K562 (cell line): Measurements from ENCODE around the gene CARD9. TPM values are rescaled to one million over a fixed set of nuclear protein-coding genes. Genes with fewer than 3 reads are reported as not detected.

Experiments
- ATF1 ChIP-seq, 2 experiments: fragments of 450-650 bp in 1 of 2; IDR thresholded peaks; 2 replicates each; pipeline ENCODE4 v1.6.1; 2016; ENCODE audit warnings: missing compliant biosample characterization in 1 of 2, missing genetic modification characterization in 1 of 2
- EHMT2 ChIP-seq: fragments of 450-650 bp; IDR thresholded peaks from 2 replicates; pipeline ENCODE4 v1.6.1; 2018; ENCODE audit warnings: antibody characterized with exemption
- GATA2 ChIP-seq: sonication (generic); formaldehyde crosslinking; IDR thresholded peaks from 2 replicates; pipeline ENCODE4 v1.4.0; 2020; ENCODE audit warnings: mild to moderate bottlenecking, missing genetic modification reagents
- GTF2A2 ChIP-seq: IDR thresholded peaks from 2 replicates; pipeline ENCODE4 v1.6.1; 2016; ENCODE audit warnings: mild to moderate bottlenecking, missing genetic modification characterization, missing compliant biosample characterization
- HNRNPK ChIP-seq: fragments of 200-400 bp; formaldehyde crosslinking; IDR thresholded peaks from one replicate; pipeline ENCODE4 v1.6.1; 2018; ENCODE audit warnings: mild to moderate bottlenecking, low read depth, low read length; ENCODE audit not compliant: poor library complexity, severe bottlenecking
- KAT2B ChIP-seq: IDR thresholded peaks from one replicate; pipeline ENCODE4 v1.6.1; 2012; ENCODE audit warnings: low read depth, mild to moderate bottlenecking, control low read depth, inconsistent platforms, low read length, moderate library complexity
- KDM2B ChIP-seq: fragments of 250-450 bp; sonication (Bioruptor Pico); IDR thresholded peaks from 2 replicates; pipeline ENCODE4 v1.8.0; 2021; ENCODE audit warnings: mild to moderate bottlenecking, moderate library complexity
- KLF16 ChIP-seq: IDR thresholded peaks from 2 replicates; pipeline ENCODE4 v1.6.1; 2016; ENCODE audit warnings: antibody characterized with exemption
- RHOXF2B ChIP-seq: fragments of 250-450 bp; sonication (Bioruptor Pico); conservative IDR thresholded peaks from 2 replicates; pipeline ENCODE4 v1.5.1; 2021
- SMARCB1 ChIP-seq: IDR thresholded peaks from 2 replicates; pipeline ENCODE4 v1.6.1; 2011; ENCODE audit warnings: improper control_type of control experiment, low read depth; ENCODE audit not compliant: insufficient read length
- ZBTB43 ChIP-seq: sonication (generic); formaldehyde crosslinking; IDR thresholded peaks from 2 replicates; pipeline ENCODE4 v1.8.0; 2023; ENCODE audit warnings: mild to moderate bottlenecking, missing genetic modification reagents
- ZFX ChIP-seq: sonication (generic); formaldehyde crosslinking; IDR thresholded peaks from 2 replicates; pipeline ENCODE4 v1.8.0; 2022; ENCODE audit warnings: mild to moderate bottlenecking, missing genetic modification reagents, moderate library complexity
- polyA plus RNA-seq, 8 experiments: library from polyadenylated mRNA; depleted of rRNA in 4 of 8; stranded (reverse) in 5 of 8; unstranded in 3 of 8; fragments of >200 nt; fragmentation: Nextera tagmentation in 2 of 8; fragmentation: Illumina TruSeq in 1 of 8; extraction: Ambion mirVana in 2 of 8; extraction: Trizol in 1 of 8; gene quantifications; 2 replicates each; pipeline versions ENCODE4 v1.2.1 to v1.2.3, GENCODE V29; 2011 to 2014; ENCODE audit warnings: inconsistent platforms in 1 of 8, missing spikeins in 1 of 8
- total RNA-seq, 7 experiments: library from RNA; depleted of rRNA in 6 of 7; stranded (reverse); fragments of >200 nt in 6 of 7; fragmentation: Illumina TruSeq in 2 of 7; extraction: Trizol in 2 of 7; gene quantifications; 2 replicates each; pipeline versions ENCODE4 v1.2.1 to v1.2.3, GENCODE V29; 2011 to 2021; ENCODE audit warnings: low replicate concordance in 1 of 7
- TF ChIP-seq, protein P1 (sequence below): sonication (generic); formaldehyde crosslinking; IDR thresholded peaks from 2 replicates; pipeline ENCODE4 v1.8.1; 2023; ENCODE audit warnings: mild to moderate bottlenecking, missing genetic modification reagents
- TF ChIP-seq, protein P2 (sequence below), 2 experiments: fragments of 450-650 bp in 1 of 2; IDR thresholded peaks; 2 replicates each; pipeline ENCODE4 v1.6.1; 2011 to 2017; ENCODE audit warnings: low read depth in 2 of 2, antibody characterized with exemption in 1 of 2, borderline replicate concordance in 1 of 2, low read length in 1 of 2, mild to moderate bottlenecking in 1 of 2, mixed read lengths in 1 of 2; ENCODE audit not compliant: control insufficient read depth in 1 of 2
- TF ChIP-seq, protein P3 (sequence below): fragments of 200-800 bp; sonication (Bioruptor generic); IDR thresholded peaks from 2 replicates; pipeline ENCODE4 v1.6.1; 2016; ENCODE audit warnings: missing genetic modification characterization, missing compliant biosample characterization

The CARD9 gene
- total and polyA plus RNA-seq, 9 of the 15 experiments (the other 6 are each of a cell fraction or from before 2014, with no cell fraction given), result 1.7 to 53.0 (median 9.7) TPM

DNA sequence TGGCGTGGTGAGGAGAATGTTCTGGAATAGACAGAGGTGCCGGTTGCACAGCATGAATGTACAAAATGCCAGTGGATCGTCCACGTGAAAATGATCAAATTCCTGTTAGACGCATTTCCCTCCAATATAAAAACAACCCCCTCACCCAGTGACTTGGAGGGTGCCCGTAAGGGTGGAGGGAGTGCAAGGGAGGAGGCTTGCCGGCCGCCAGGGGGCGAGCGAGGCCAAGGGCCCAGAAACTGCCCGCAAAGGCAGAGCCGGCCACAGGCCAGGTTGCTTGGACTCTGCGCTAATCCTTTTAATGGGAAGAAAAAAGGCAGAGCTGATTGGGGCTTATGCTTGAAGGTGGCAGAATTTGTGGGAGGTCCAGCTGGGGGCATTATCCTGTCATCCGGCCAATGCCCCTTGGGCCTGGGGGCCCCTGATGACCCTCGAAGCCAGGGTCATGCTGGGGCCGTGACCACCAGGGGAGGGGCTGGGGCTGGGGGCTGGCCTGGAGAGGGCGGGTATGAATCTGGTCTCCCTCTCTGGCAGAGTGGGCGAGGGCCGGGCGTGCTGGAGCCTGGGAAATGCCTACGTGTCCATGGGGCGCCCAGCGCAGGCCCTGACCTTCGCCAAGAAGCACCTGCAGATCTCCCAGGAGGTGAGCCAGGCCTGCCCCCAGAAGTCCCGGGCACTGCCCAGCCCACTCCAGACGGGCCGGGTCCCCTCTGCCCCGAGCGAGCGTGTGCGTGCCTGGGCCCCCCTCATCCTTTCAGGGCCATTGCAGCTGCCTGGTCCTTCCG, 34.1 kb downstream of the CARD9 start (continued):
- TF ChIP-seq, protein P1, sequence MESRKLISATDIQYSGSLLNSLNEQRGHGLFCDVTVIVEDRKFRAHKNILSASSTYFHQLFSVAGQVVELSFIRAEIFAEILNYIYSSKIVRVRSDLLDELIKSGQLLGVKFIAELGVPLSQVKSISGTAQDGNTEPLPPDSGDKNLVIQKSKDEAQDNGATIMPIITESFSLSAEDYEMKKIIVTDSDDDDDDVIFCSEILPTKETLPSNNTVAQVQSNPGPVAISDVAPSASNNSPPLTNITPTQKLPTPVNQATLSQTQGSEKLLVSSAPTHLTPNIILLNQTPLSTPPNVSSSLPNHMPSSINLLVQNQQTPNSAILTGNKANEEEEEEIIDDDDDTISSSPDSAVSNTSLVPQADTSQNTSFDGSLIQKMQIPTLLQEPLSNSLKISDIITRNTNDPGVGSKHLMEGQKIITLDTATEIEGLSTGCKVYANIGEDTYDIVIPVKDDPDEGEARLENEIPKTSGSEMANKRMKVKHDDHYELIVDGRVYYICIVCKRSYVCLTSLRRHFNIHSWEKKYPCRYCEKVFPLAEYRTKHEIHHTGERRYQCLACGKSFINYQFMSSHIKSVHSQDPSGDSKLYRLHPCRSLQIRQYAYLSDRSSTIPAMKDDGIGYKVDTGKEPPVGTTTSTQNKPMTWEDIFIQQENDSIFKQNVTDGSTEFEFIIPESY (CRISPR knock-in tag), result peak; percentile 41; the same call in 1 of the 2 replicates
- TF ChIP-seq ATF1 (CRISPR knock-in tag; IDR thresholded peaks at IDR 0.05) (no peak), ATF1 (tag; IDR thresholded peaks at IDR 0.05) (no peak), GATA2 (CRISPR knock-in tag) (no peak), GTF2A2 (no peak), EHMT2 (no peak), ZFX (peak; percentile 30; the same call in 1 of the 2 replicates), HNRNPK (no peak), RHOXF2B (CRISPR knock-in tag) (no peak), KAT2B (no peak), SMARCB1 (no peak), ZBTB43 (no peak), KDM2B (0 out of 2 replicates have a peak, but pooled peaks have one; percentile 71), KLF16 (peak; percentile 53; the same call in 1 of the 2 replicates)
- TF ChIP-seq, protein P2, sequence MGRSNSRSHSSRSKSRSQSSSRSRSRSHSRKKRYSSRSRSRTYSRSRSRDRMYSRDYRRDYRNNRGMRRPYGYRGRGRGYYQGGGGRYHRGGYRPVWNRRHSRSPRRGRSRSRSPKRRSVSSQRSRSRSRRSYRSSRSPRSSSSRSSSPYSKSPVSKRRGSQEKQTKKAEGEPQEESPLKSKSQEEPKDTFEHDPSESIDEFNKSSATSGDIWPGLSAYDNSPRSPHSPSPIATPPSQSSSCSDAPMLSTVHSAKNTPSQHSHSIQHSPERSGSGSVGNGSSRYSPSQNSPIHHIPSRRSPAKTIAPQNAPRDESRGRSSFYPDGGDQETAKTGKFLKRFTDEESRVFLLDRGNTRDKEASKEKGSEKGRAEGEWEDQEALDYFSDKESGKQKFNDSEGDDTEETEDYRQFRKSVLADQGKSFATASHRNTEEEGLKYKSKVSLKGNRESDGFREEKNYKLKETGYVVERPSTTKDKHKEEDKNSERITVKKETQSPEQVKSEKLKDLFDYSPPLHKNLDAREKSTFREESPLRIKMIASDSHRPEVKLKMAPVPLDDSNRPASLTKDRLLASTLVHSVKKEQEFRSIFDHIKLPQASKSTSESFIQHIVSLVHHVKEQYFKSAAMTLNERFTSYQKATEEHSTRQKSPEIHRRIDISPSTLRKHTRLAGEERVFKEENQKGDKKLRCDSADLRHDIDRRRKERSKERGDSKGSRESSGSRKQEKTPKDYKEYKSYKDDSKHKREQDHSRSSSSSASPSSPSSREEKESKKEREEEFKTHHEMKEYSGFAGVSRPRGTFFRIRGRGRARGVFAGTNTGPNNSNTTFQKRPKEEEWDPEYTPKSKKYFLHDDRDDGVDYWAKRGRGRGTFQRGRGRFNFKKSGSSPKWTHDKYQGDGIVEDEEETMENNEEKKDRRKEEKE (IDR thresholded peaks at IDR 0.05; ENCODE audit: borderline replicate concordance in 1 of 2, control insufficient read depth in 1 of 2, low read depth in 2 of 2, low read length in 1 of 2), result no peak
- TF ChIP-seq, protein P3, sequence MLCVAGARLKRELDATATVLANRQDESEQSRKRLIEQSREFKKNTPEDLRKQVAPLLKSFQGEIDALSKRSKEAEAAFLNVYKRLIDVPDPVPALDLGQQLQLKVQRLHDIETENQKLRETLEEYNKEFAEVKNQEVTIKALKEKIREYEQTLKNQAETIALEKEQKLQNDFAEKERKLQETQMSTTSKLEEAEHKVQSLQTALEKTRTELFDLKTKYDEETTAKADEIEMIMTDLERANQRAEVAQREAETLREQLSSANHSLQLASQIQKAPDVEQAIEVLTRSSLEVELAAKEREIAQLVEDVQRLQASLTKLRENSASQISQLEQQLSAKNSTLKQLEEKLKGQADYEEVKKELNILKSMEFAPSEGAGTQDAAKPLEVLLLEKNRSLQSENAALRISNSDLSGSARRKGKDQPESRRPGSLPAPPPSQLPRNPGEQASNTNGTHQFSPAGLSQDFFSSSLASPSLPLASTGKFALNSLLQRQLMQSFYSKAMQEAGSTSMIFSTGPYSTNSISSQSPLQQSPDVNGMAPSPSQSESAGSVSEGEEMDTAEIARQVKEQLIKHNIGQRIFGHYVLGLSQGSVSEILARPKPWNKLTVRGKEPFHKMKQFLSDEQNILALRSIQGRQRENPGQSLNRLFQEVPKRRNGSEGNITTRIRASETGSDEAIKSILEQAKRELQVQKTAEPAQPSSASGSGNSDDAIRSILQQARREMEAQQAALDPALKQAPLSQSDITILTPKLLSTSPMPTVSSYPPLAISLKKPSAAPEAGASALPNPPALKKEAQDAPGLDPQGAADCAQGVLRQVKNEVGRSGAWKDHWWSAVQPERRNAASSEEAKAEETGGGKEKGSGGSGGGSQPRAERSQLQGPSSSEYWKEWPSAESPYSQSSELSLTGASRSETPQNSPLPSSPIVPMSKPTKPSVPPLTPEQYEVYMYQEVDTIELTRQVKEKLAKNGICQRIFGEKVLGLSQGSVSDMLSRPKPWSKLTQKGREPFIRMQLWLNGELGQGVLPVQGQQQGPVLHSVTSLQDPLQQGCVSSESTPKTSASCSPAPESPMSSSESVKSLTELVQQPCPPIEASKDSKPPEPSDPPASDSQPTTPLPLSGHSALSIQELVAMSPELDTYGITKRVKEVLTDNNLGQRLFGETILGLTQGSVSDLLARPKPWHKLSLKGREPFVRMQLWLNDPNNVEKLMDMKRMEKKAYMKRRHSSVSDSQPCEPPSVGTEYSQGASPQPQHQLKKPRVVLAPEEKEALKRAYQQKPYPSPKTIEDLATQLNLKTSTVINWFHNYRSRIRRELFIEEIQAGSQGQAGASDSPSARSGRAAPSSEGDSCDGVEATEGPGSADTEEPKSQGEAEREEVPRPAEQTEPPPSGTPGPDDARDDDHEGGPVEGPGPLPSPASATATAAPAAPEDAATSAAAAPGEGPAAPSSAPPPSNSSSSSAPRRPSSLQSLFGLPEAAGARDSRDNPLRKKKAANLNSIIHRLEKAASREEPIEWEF, result no peak
